ENCODE results near the gene C16orf82.

GRCh38 chr16:27114006-27114405, 47.3 kb downstream of the C16orf82 start:
- TF ChIP-seq GATA2 (IDR thresholded peaks at IDR 0.05; ENCODE audit: low read depth, low read length), result no peak
- no peak for TF ChIP-seq GATA3 (IDR thresholded peaks at IDR 0.05; ENCODE audit: low read depth, low read length)

All from SH-SY5Y (cell line).